Right atrium auricular region (tissue), 2 donors: ENCODE results near the gene SPATC1L. TPM values are rescaled to one million over a fixed set of nuclear protein-coding genes. Genes with fewer than 3 reads are reported as not detected.
A peak's percentile ranks its signal among the peaks of the same experiment; 100 is the strongest.

Source experiments
- DNase-seq: peaks from one replicate; pipeline ENCODE4 v3.0.0-alpha.2; 2019; ENCODE audit warnings: low spot score
- H3K27ac ChIP-seq, 2 donors: fragments of 200-600 bp; sonication (generic); 1 replicate in 1 of 2; 2 replicates in 1 of 2; pipeline ENCODE4 v1.5.1; 2016 to 2019
- H3K27me3 ChIP-seq, 2 donors: fragments of 200-600 bp; sonication (generic); one replicate each; pipeline versions ENCODE4 v1.5.1 to v1.6.0; 2017 to 2019
- H3K36me3 ChIP-seq: fragments of 200-600 bp; sonication (generic); one replicate; pipeline ENCODE4 v1.5.1; 2016
- H3K4me1 ChIP-seq, 2 donors: fragments of 200-600 bp; sonication (generic); one replicate each; pipeline versions ENCODE4 v1.5.1 to v1.6.0; 2017 to 2019
- H3K4me3 ChIP-seq, 2 donors: fragments of 200-600 bp; sonication (generic); 1 replicate in 1 of 2; 2 replicates in 1 of 2; pipeline ENCODE4 v1.5.1; 2017 to 2019; ENCODE audit warnings: mild to moderate bottlenecking in 1 of 2, moderate library complexity in 1 of 2
- H3K9me3 ChIP-seq, 2 donors: fragments of 200-600 bp; sonication (generic); one replicate each; pipeline ENCODE4 v1.5.1; 2019
- total RNA-seq, 2 donors: library from RNA; depleted of rRNA; stranded (reverse); fragments of >200 nt; gene quantifications; one replicate each; pipeline ENCODE4 v1.1.0, GENCODE V29; 2016
- TF ChIP-seq, protein P1 (sequence below), 2 donors: fragments of 200-600 bp; sonication (generic); IDR thresholded peaks; one replicate each; pipeline ENCODE4 v1.5.1; 2019; ENCODE audit warnings: antibody characterized with exemption in 2 of 2

The SPATC1L gene
- total RNA-seq, 2 donors from 2014 or later, result 8.7 to 12.5 TPM

DNA sequence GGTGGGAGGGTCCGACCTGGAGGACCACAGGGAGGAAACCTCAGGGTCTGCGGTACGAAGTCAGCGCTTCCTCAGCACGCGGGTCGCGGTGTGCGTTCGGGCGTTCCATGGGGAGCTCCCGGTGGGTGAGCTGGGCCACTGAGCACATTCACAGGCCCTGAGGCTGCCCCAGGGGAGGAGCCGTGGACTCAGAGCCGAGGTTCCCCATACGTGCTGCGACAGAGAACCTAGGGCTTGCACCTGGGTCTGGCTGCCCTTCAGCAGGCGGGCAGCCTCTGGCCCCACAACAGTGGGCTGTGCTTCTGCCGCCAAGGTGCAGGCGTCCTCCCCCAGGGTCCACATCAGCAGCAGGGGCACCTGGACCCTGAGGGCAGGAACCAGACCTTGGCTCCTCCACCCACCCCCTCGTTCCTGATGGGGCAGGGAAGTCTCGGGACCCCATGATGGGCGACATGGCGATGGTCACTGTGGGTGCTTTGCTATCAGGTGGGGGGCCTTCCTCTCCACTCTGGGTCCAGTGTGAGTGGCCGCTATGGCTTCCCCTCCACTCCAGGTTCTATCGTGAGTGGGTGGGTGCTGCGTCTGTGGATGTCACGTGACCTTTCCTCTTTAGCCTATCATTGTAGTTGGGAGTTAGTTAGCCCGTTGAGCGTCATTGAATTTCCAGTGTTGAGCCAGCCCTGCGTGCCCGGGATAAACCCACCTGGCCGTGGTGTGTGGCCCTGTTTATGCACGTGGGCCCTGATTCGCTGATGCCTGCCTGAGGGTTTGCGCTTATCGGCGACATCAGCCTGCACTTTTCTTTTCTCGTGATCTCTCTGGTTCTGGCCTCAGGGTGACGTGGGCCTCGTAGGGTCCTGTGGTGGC lies 56.8 kb downstream of the SPATC1L start:
- H3K9me3 ChIP-seq, result no peaks in the 10 kb centered on the region
- no peaks in the 10 kb centered on the region for H3K27me3 ChIP-seq
- peaks cover 0 to 19% of the 10 kb centered on the region in 2 donors for H3K4me1 ChIP-seq
- H3K27ac ChIP-seq, result peak overlapping the region; percentile 49 to 78
- DNase-seq, result no peak
- TF ChIP-seq, protein P1, sequence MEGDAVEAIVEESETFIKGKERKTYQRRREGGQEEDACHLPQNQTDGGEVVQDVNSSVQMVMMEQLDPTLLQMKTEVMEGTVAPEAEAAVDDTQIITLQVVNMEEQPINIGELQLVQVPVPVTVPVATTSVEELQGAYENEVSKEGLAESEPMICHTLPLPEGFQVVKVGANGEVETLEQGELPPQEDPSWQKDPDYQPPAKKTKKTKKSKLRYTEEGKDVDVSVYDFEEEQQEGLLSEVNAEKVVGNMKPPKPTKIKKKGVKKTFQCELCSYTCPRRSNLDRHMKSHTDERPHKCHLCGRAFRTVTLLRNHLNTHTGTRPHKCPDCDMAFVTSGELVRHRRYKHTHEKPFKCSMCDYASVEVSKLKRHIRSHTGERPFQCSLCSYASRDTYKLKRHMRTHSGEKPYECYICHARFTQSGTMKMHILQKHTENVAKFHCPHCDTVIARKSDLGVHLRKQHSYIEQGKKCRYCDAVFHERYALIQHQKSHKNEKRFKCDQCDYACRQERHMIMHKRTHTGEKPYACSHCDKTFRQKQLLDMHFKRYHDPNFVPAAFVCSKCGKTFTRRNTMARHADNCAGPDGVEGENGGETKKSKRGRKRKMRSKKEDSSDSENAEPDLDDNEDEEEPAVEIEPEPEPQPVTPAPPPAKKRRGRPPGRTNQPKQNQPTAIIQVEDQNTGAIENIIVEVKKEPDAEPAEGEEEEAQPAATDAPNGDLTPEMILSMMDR (IDR thresholded peaks at IDR 0.05), result no peak
- peaks cover 37% of the 10 kb centered on the region for H3K36me3 ChIP-seq
- H3K4me3 ChIP-seq, result no peak overlapping the region

DNA sequence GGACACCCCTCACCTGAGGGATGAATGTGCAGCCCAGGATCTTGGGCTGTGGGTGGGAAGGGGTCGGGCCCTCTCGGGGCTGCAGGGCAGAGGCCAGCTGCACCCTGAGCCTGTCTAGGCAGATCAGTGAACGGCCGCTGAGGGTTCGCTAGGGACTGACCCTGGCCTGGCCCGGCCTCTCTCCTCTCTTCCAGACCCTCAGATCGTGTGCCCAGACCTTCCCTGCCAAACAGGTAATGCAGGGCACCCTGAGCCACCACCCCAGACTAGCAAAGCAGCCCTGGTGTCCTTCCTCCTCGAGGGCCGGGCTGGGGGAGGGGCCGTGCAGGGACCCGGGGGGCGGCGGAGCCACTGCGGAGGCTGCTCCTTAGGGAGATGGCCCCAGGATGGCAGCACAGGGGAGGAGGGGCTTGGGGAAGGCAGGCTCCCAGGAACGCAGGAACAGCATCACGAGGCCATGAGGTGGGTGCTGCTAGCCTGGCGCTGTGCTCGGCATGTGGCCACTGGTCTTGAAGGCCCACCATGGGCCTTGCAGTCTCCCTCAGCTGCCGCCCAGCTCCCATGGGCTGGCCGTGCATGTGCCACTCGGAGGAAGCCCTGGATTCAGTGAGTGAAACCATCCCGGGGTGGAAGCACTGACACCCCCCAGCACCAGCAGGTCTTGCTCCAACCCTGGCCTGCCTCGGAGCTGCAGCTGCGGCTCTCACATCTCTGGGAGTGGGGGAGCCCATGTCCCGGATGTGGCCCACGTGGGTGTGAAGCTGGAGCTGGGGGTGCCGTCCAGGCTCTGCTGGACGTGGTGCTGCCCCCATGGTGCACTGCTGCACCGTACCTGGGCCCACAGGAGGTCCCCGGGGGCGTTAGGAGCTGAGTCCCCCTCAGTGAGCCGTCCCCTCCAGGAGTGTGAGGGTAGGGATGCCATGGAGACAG lies 57.7 kb downstream of the SPATC1L start:
- Histone ChIP-seq H3K9me3 (no peaks in the 10 kb centered on the region), H3K27me3 (no peaks in the 10 kb centered on the region), H3K4me1 (peaks cover 0 to 19% of the 10 kb centered on the region in 2 donors), H3K4me3 (no peak overlapping the region), H3K27ac (no peak overlapping the region), H3K36me3 (peaks cover 46% of the 10 kb centered on the region)
- TF ChIP-seq, protein P1 (IDR thresholded peaks at IDR 0.05), result no peak
- DNase-seq, result no peak

DNA sequence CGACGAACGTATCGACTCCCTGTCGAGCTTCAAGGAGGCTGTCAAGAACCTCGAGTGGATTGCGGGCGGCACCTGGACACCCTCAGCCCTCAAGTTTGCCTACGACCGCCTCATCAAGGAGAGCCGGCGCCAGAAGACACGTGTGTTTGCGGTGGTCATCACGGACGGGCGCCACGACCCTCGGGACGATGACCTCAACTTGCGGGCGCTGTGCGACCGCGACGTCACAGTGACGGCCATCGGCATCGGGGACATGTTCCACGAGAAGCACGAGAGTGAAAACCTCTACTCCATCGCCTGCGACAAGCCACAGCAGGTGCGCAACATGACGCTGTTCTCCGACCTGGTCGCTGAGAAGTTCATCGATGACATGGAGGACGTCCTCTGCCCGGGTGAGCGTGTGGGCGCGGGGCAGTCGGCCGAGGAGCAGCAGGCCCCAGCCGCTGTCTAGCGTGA lies 58.4 kb downstream of the SPATC1L start:
- no peaks in the 10 kb centered on the region for H3K9me3 ChIP-seq
- H3K27me3 ChIP-seq, result no peaks in the 10 kb centered on the region
- peaks cover 0 to 19% of the 10 kb centered on the region in 2 donors for H3K4me1 ChIP-seq
- no peak overlapping the region for H3K4me3 ChIP-seq
- no peak for DNase-seq
- H3K27ac ChIP-seq, result no peak overlapping the region
- TF ChIP-seq, protein P1 (IDR thresholded peaks at IDR 0.05), result no peak
- peaks cover 53% of the 10 kb centered on the region for H3K36me3 ChIP-seq

DNA sequence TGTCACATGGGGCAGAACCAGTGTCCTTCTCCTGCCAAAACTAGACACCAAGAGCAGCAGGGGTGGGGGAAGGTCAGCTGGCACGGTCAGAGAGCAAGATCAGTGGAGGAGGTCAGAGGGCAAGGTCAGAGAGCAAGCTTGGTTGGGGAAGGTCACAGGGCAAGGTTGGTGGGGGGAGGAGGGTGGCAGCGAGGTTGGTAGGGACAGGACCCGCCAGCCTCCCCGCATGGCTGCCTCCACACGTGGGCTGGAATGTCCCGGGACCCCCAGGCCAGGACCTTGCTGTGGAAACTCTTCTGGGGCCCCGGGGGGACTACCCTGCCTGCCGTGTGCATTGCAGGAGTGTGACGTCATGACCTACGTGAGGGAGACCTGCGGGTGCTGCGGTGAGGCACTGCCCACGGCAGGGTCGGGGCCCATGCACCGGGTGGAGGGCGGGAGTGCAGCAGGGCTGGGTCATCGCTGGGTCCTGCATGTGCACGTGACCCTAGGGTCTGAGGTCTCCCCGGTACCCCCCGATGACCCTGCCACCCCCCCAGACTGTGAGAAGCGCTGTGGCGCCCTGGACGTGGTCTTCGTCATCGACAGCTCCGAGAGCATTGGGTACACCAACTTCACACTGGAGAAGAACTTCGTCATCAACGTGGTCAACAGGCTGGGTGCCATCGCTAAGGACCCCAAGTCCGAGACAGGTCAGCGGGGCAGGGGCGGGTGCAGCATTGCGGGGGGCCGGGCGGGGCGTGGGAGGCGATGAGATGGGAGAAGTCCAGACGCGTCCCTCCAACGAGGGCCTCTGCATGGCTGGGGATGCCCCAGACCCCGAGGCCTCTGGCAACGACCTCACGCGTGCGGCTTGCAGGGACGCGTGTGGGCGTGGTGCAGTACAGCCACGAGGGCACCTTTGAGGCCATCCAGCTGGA lies 59.1 kb downstream of the SPATC1L start:
- Histone ChIP-seq H3K9me3 (no peaks in the 10 kb centered on the region), H3K27ac (no peak overlapping the region), H3K36me3 (peaks cover 59% of the 10 kb centered on the region), H3K4me3 (no peak overlapping the region), H3K4me1 (peaks cover 0 to 19% of the 10 kb centered on the region in 2 donors), H3K27me3 (no peaks in the 10 kb centered on the region)
- TF ChIP-seq, protein P1 (IDR thresholded peaks at IDR 0.05), result no peak
- no peak for DNase-seq
